RWPE2 (cell line): ENCODE results near the gene DNAJC1.

Source experiments
- ATAC-seq: fragments of 200-7000 bp; cut with Tn5 transposase; 3 replicates; pipeline ENCODE4 v1.9.1; 2021; ENCODE audit warnings: low read depth
- DNase-seq: peaks from one replicate; pipeline ENCODE4 v3.0.0-alpha.2; 2020; ENCODE audit warnings: low spot score
- H3K27ac ChIP-seq: fragments of 450-650 bp; 2 replicates; pipeline ENCODE4 v1.5.1; 2017; ENCODE audit warnings: mild to moderate bottlenecking; ENCODE audit not compliant: poor library complexity, severe bottlenecking
- H3K27me3 ChIP-seq: fragments of 250-450 bp; sonication (Bioruptor Pico); 2 replicates; pipeline ENCODE4 v1.5.1; 2021; ENCODE audit warnings: mild to moderate bottlenecking, moderate library complexity; ENCODE audit not compliant: insufficient read depth, poor library complexity, severe bottlenecking
- H3K36me3 ChIP-seq: fragments of 250-450 bp; sonication (Bioruptor Pico); 2 replicates; pipeline ENCODE4 v1.5.1; 2020; ENCODE audit warnings: low read depth, mild to moderate bottlenecking, moderate library complexity
- H3K4me1 ChIP-seq: fragments of 250-450 bp; sonication (Bioruptor Pico); 2 replicates; pipeline ENCODE4 v1.5.1; 2021; ENCODE audit warnings: mild to moderate bottlenecking, moderate library complexity; ENCODE audit not compliant: insufficient read depth, poor library complexity, severe bottlenecking
- H3K4me3 ChIP-seq: fragments of 250-450 bp; sonication (Bioruptor Pico); 2 replicates; pipeline ENCODE4 v1.5.1; 2021; ENCODE audit warnings: mild to moderate bottlenecking, moderate library complexity; ENCODE audit not compliant: severe bottlenecking
- H3K9me3 ChIP-seq: fragments of 250-450 bp; sonication (Bioruptor Pico); 2 replicates; pipeline ENCODE4 v1.5.1; 2021; ENCODE audit warnings: mild to moderate bottlenecking, moderate library complexity; ENCODE audit not compliant: severe bottlenecking
- TF ChIP-seq, protein P1 (sequence below): fragments of 450-650 bp; IDR thresholded peaks from one replicate; pipeline ENCODE4 v1.5.1; 2017; ENCODE audit warnings: mild to moderate bottlenecking, moderate library complexity; ENCODE audit not compliant: poor library complexity, severe bottlenecking

The DNAJC1 gene

DNA sequence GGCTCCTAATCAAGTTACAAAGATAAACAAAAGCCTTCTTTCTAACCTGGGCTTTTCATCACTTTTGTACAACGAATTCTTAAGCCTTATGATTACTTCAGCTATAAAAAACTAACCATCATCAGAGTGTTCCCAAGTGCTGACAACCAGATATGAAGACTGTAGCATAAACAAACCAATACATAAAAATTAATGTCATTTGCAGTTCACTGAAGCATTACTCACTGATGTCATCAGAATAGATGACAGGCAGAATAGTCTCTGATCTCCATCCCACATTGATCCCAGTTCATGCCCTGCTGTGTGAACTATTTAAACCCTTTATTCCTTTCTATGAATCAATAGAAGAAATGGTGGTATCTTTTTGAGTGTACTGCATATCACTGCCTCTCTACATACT is 84.4 kb downstream of the DNAJC1 start:
- ATAC-seq: no peak
- H3K9me3 ChIP-seq: no peaks in the 10 kb centered on the region

DNA sequence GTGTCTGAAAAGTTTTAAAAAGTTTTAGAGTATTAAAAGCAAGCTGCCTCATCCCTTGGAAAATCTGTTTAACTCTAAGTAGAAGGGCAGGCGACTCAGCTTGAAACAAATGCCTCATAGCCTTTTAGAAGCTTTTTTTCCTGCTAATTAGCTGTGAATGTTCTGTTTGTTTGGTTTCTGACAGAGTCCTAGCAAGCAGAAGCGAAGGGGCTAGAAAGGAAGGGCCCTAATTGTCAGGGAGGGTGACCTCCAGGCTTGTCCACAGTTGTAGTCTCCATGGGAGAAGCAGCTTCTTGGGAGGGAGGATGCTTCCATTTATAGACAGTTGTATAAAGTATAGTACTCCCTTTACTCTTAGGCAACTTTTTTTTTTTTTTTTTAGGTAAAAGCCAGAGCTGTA is 90.9 kb downstream of the DNAJC1 start:
- TF ChIP-seq, protein P1, sequence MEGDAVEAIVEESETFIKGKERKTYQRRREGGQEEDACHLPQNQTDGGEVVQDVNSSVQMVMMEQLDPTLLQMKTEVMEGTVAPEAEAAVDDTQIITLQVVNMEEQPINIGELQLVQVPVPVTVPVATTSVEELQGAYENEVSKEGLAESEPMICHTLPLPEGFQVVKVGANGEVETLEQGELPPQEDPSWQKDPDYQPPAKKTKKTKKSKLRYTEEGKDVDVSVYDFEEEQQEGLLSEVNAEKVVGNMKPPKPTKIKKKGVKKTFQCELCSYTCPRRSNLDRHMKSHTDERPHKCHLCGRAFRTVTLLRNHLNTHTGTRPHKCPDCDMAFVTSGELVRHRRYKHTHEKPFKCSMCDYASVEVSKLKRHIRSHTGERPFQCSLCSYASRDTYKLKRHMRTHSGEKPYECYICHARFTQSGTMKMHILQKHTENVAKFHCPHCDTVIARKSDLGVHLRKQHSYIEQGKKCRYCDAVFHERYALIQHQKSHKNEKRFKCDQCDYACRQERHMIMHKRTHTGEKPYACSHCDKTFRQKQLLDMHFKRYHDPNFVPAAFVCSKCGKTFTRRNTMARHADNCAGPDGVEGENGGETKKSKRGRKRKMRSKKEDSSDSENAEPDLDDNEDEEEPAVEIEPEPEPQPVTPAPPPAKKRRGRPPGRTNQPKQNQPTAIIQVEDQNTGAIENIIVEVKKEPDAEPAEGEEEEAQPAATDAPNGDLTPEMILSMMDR: no peak
- Histone ChIP-seq H3K36me3 (peaks cover 5% of the 10 kb centered on the region; the same call in 1 of the 2 replicates), H3K27ac (no peak overlapping the region), H3K27me3 (no peaks in the 10 kb centered on the region), H3K9me3 (no peaks in the 10 kb centered on the region), H3K4me1 (no peaks in the 10 kb centered on the region), H3K4me3 (no peak overlapping the region)
- DNase-seq (no peak), ATAC-seq (no peak)

More for the DNA sequence above, 84.4 kb downstream of the DNAJC1 start:
- peaks cover 14% of the 10 kb centered on the region for H3K36me3 ChIP-seq
- TF ChIP-seq, protein P1: no peak
- H3K27me3 ChIP-seq: no peaks in the 10 kb centered on the region
- H3K4me1 ChIP-seq: no peaks in the 10 kb centered on the region
- DNase-seq: no peak
- H3K27ac ChIP-seq: no peak overlapping the region
- no peak overlapping the region for H3K4me3 ChIP-seq

DNA sequence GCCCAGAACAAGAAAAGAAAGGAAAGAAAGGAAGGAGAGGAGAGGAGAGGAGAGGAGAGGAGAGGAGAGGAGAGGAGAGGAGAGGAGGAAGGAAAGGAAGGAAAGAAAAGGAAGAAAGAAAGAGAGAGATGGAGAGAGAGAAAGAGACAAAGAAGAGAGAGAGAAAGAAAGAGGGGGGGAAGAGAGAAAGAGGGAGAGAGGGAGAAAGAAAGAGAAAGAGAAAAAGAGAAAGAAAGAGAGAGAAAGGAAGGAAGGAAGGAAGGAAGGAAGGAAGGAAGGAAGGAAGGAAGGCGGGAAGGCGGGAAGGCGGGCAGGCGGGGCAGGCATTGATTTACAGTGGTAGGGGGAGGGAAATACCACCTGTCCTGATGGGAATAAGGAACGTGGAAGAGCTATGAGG is 92.7 kb downstream of the DNAJC1 start:
- ATAC-seq: no peak
- no peak overlapping the region for H3K27ac ChIP-seq
- H3K27me3 ChIP-seq: no peaks in the 10 kb centered on the region
- peaks cover 1% of the 10 kb centered on the region for H3K9me3 ChIP-seq
- TF ChIP-seq, protein P1: no peak
- DNase-seq: no peak
- H3K36me3 ChIP-seq: no peaks in the 10 kb centered on the region
- no peaks in the 10 kb centered on the region for H3K4me1 ChIP-seq
- no peak overlapping the region for H3K4me3 ChIP-seq

DNA sequence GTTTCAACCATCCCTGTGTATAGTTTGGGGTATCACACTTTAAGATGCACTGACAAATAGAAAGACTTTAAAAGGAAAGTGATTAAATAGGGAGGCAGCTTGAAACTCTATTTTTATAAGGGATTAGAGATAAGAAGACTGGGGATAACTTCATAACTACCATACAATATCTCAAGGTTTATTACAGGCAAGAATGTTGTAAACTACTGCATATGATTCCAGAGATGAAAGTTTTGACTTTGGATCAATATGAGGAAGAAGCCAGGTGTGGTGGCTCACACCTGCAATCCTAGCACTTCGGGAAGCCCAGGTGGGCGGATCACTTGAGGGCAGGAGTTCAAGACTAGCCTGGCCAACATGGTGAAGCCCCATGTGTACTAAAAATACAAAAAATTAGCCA is 96.1 kb downstream of the DNAJC1 start:
- ATAC-seq (no peak), DNase-seq (no peak)
- no peaks in the 10 kb centered on the region for H3K27me3 ChIP-seq
- H3K36me3 ChIP-seq: peaks cover 5% of the 10 kb centered on the region
- TF ChIP-seq, protein P1: no peak
- no peaks in the 10 kb centered on the region for H3K4me1 ChIP-seq
- H3K4me3 ChIP-seq: no peak overlapping the region
- H3K9me3 ChIP-seq: peaks cover 1% of the 10 kb centered on the region
- H3K27ac ChIP-seq: no peak overlapping the region

DNA sequence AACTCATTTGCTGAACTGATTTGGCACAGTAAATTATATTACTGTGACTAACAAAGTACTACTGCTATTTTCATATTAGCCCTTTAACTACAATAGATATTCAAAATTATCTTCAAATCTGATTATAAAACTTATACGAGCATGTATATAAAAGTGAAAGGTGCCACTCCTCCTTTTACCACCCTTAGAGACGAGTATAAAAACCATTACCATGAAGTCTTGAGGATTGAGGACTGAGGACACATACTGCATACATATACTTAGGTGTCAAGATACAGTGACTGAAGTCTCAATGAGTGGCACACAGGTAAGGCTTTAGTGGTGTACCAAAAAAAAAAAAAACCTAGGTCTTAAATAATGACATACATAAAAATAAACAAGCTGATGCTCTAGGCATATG is 98.6 kb downstream of the DNAJC1 start:
- ATAC-seq: no peak
- peaks cover 5% of the 10 kb centered on the region for H3K36me3 ChIP-seq
- H3K4me3 ChIP-seq: no peak overlapping the region
- no peak for DNase-seq
- H3K4me1 ChIP-seq: no peaks in the 10 kb centered on the region
- H3K9me3 ChIP-seq: peaks cover 1% of the 10 kb centered on the region
- H3K27ac ChIP-seq: no peak overlapping the region
- no peaks in the 10 kb centered on the region for H3K27me3 ChIP-seq
- TF ChIP-seq, protein P1: no peak
